HepG2 (cell line): ENCODE data around the gene SLC25A23. TPM values are rescaled to one million over a fixed set of nuclear protein-coding genes. Genes with fewer than 3 reads are reported as not detected.

Experiments
- EEA1 ChIP-seq: sonication (generic); formaldehyde crosslinking; IDR thresholded peaks from 2 replicates; pipeline ENCODE4 v1.5.1; 2020; ENCODE audit warnings: mild to moderate bottlenecking, missing genetic modification reagents, borderline replicate concordance
- KLF11 ChIP-seq: IDR thresholded peaks from 2 replicates; pipeline ENCODE4 v1.6.1; 2016; ENCODE audit warnings: missing compliant biosample characterization
- KMT2A ChIP-seq: sonication (generic); formaldehyde crosslinking; IDR thresholded peaks from 2 replicates; pipeline ENCODE4 v1.4.0; 2020; ENCODE audit warnings: missing genetic modification reagents
- NKX3-1 ChIP-seq: sonication (generic); formaldehyde crosslinking; IDR thresholded peaks from 2 replicates; pipeline ENCODE4 v1.5.0; 2020; ENCODE audit warnings: missing genetic modification reagents
- PCBP1 ChIP-seq: fragments of 200-400 bp; formaldehyde crosslinking; IDR thresholded peaks from 2 replicates; pipeline ENCODE4 v1.6.1; 2017; ENCODE audit warnings: mild to moderate bottlenecking, low read depth, low read length, borderline replicate concordance
- PHF20 ChIP-seq: sonication (generic); formaldehyde crosslinking; IDR thresholded peaks from 2 replicates; pipeline ENCODE4 v1.5.0; 2020; ENCODE audit warnings: mild to moderate bottlenecking, missing genetic modification reagents
- RFX3 ChIP-seq: IDR thresholded peaks from 2 replicates; pipeline ENCODE4 v1.6.1; 2016; ENCODE audit warnings: missing biosample characterization, missing genetic modification reagents
- SALL2 ChIP-seq: sonication (generic); formaldehyde crosslinking; IDR thresholded peaks from 2 replicates; pipeline ENCODE4 v1.8.1; 2023; ENCODE audit warnings: mild to moderate bottlenecking, missing genetic modification reagents, inconsistent platforms
- SOX6 ChIP-seq, 2 experiments: fragments of 450-650 bp in 1 of 2; sonication (generic) in 1 of 2; formaldehyde crosslinking in 1 of 2; IDR thresholded peaks; 2 replicates each; pipeline versions ENCODE4 v1.4.0 to v1.6.1; 2017 to 2020; ENCODE audit warnings: antibody characterized with exemption in 1 of 2, mild to moderate bottlenecking in 1 of 2, missing genetic modification reagents in 1 of 2
- SP1 ChIP-seq, 2 experiments: fragments of 450-650 bp in 1 of 2; sonication (generic) in 1 of 2; formaldehyde crosslinking in 1 of 2; IDR thresholded peaks; 2 replicates each; pipeline versions ENCODE4 v1.4.0 to v1.6.1; 2016 to 2020; ENCODE audit warnings: missing genetic modification reagents in 1 of 2
- STAT5B ChIP-seq: sonication (generic); formaldehyde crosslinking; IDR thresholded peaks from 2 replicates; pipeline ENCODE4 v1.4.0; 2020; ENCODE audit warnings: missing genetic modification reagents
- TGIF2 ChIP-seq: IDR thresholded peaks from 2 replicates; pipeline ENCODE4 v1.6.1; 2016; ENCODE audit warnings: control low read depth, missing compliant biosample characterization
- ZBTB1 ChIP-seq: sonication (generic); formaldehyde crosslinking; IDR thresholded peaks from 2 replicates; pipeline ENCODE4 v1.4.0; 2020; ENCODE audit warnings: missing genetic modification reagents, borderline replicate concordance
- ZKSCAN5 ChIP-seq: sonication (generic); formaldehyde crosslinking; IDR thresholded peaks from 2 replicates; pipeline ENCODE4 v1.5.1; 2020; ENCODE audit warnings: mild to moderate bottlenecking, missing genetic modification reagents
- ZNF589 ChIP-seq: sonication (generic); formaldehyde crosslinking; conservative IDR thresholded peaks from 2 replicates; pipeline ENCODE4 v1.8.0; 2022; ENCODE audit warnings: mild to moderate bottlenecking, moderate library complexity, missing genetic modification reagents
- ZNF709 ChIP-seq: sonication (generic); formaldehyde crosslinking; IDR thresholded peaks from 2 replicates; pipeline ENCODE4 v1.5.0; 2020; ENCODE audit warnings: mild to moderate bottlenecking, missing genetic modification reagents
- ZNF790 ChIP-seq: sonication (generic); formaldehyde crosslinking; IDR thresholded peaks from 2 replicates; pipeline ENCODE4 v1.8.0; 2022; ENCODE audit warnings: missing genetic modification reagents, mild to moderate bottlenecking, borderline replicate concordance
- polyA plus RNA-seq, 8 experiments: library from polyadenylated mRNA; depleted of rRNA in 3 of 8; stranded (reverse) in 7 of 8; unstranded in 1 of 8; fragments of >200 nt; fragmentation: Illumina TruSeq in 4 of 8; extraction: Trizol in 4 of 8; gene quantifications; 2 replicates each; pipeline versions ENCODE4 v1.2.1 to v1.2.3, GENCODE V29; 2011 to 2016; ENCODE audit warnings: low read depth in 4 of 8, missing spikeins in 1 of 8, mixed read lengths in 1 of 8; ENCODE audit not compliant: insufficient read depth in 1 of 8
- total RNA-seq, 5 experiments: library from RNA; depleted of rRNA; stranded (reverse); fragments of >200 nt; fragmentation: Illumina TruSeq; extraction: Trizol; gene quantifications; 2 replicates each; pipeline ENCODE4 v1.2.3, GENCODE V29; 2016; ENCODE audit warnings: low read depth in 1 of 5
- TF ChIP-seq, protein P1 (sequence below): sonication (generic); IDR thresholded peaks from 2 replicates; pipeline ENCODE4 v1.6.1; 2016; ENCODE audit warnings: low read depth, borderline replicate concordance
- TF ChIP-seq, protein P2 (sequence below): sonication (generic); formaldehyde crosslinking; IDR thresholded peaks from 2 replicates; pipeline ENCODE4 v1.5.0; 2020; ENCODE audit warnings: missing genetic modification reagents
- TF ChIP-seq, protein P3 (sequence below): sonication (generic); formaldehyde crosslinking; IDR thresholded peaks from 2 replicates; pipeline ENCODE4 v1.4.0; 2020; ENCODE audit warnings: missing genetic modification reagents
- TF ChIP-seq, protein P4 (sequence below): IDR thresholded peaks from 2 replicates; pipeline ENCODE4 v1.6.1; 2016
- TF ChIP-seq, protein P5 (sequence below): sonication (generic); formaldehyde crosslinking; IDR thresholded peaks from 2 replicates; pipeline ENCODE4 v1.4.0; 2020; ENCODE audit warnings: mild to moderate bottlenecking, low read depth, missing genetic modification reagents
- TF ChIP-seq, protein P6 (sequence below): sonication (generic); formaldehyde crosslinking; IDR thresholded peaks from 2 replicates; pipeline ENCODE4 v1.9.0; 2021; ENCODE audit warnings: missing genetic modification reagents, borderline replicate concordance

SLC25A23 gene
- total and polyA plus RNA-seq, 2 of the 13 experiments (the other 11 are each of a cell fraction or from before 2014, with no cell fraction given): 12.4 to 15.2 TPM

DNA sequence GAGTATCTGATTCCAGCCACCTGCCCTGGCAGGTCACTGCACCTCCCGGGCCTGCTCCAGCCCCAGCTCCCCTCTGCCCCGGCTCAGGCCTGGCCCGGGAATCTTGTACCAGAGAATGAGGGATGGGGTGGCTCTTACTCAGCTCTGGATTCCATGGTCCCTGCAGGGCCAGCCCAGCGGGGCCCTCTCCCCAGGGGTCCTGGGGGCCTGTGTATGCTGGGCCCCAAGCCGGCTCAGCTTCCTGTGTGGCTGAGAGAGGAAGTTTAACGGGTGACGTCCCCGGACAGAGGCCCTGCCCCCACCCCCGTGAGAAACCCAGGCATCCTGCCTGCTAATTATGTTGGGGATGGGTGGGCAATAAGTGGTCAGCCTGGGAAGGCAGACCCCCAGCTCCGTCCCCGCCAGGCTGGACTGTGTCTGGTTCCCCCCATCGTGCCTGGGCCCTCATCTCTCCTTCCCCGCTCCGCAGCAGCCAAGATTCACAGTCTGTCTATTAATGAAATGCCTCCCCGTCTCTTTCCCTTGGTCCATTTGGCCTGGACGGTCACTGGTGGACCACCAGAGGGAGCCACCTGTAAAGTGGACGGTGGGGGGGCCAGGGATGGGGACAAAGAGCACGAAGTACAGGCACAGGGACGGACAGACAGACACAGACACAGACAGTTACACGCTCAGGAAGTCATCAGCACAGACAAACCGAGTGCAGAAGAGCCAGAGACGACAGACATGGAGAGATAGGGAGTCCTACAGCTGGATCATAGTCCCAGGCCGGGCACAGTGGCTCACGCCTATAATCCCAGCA, 22.1 kb upstream of the SLC25A23 start, which contains the start of gene DENND1C (continued):
- TF ChIP-seq KLF11: no peak
- TF ChIP-seq ZNF790 (CRISPR knock-in tag): no peak
- TF ChIP-seq KMT2A: no peak
- TF ChIP-seq, protein P1, sequence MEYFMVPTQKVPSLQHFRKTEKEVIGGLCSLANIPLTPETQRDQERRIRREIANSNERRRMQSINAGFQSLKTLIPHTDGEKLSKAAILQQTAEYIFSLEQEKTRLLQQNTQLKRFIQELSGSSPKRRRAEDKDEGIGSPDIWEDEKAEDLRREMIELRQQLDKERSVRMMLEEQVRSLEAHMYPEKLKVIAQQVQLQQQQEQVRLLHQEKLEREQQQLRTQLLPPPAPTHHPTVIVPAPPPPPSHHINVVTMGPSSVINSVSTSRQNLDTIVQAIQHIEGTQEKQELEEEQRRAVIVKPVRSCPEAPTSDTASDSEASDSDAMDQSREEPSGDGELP: no peak
- TF ChIP-seq NKX3-1: no peak
- TF ChIP-seq ZNF589 (CRISPR knock-in tag): no peak
- TF ChIP-seq, protein P2, sequence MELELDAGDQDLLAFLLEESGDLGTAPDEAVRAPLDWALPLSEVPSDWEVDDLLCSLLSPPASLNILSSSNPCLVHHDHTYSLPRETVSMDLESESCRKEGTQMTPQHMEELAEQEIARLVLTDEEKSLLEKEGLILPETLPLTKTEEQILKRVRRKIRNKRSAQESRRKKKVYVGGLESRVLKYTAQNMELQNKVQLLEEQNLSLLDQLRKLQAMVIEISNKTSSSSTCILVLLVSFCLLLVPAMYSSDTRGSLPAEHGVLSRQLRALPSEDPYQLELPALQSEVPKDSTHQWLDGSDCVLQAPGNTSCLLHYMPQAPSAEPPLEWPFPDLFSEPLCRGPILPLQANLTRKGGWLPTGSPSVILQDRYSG (CRISPR knock-in tag): no peak
- TF ChIP-seq EEA1 (CRISPR knock-in tag): no peak
- TF ChIP-seq TGIF2 (CRISPR knock-in tag): 0 out of 2 replicates have a peak, but pooled peaks have one; percentile 47
- TF ChIP-seq PHF20 (CRISPR knock-in tag): no peak
- no peak for TF ChIP-seq SP1 (IDR thresholded peaks at IDR 0.05)
- no peak for TF ChIP-seq SP1 (CRISPR knock-in tag; IDR thresholded peaks at IDR 0.05)
- no peak for TF ChIP-seq ZBTB1 (CRISPR knock-in tag)
- no peak for TF ChIP-seq STAT5B (CRISPR knock-in tag)
- TF ChIP-seq, protein P3, sequence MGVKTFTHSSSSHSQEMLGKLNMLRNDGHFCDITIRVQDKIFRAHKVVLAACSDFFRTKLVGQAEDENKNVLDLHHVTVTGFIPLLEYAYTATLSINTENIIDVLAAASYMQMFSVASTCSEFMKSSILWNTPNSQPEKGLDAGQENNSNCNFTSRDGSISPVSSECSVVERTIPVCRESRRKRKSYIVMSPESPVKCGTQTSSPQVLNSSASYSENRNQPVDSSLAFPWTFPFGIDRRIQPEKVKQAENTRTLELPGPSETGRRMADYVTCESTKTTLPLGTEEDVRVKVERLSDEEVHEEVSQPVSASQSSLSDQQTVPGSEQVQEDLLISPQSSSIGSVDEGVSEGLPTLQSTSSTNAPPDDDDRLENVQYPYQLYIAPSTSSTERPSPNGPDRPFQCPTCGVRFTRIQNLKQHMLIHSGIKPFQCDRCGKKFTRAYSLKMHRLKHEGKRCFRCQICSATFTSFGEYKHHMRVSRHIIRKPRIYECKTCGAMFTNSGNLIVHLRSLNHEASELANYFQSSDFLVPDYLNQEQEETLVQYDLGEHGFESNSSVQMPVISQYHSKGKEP (CRISPR knock-in tag): no peak
- TF ChIP-seq, protein P4, sequence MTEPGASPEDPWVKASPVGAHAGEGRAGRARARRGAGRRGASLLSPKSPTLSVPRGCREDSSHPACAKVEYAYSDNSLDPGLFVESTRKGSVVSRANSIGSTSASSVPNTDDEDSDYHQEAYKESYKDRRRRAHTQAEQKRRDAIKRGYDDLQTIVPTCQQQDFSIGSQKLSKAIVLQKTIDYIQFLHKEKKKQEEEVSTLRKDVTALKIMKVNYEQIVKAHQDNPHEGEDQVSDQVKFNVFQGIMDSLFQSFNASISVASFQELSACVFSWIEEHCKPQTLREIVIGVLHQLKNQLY: no peak
- TF ChIP-seq ZNF709 (CRISPR knock-in tag): no peak
- TF ChIP-seq RFX3 (CRISPR knock-in tag): no peak
- TF ChIP-seq, protein P5, sequence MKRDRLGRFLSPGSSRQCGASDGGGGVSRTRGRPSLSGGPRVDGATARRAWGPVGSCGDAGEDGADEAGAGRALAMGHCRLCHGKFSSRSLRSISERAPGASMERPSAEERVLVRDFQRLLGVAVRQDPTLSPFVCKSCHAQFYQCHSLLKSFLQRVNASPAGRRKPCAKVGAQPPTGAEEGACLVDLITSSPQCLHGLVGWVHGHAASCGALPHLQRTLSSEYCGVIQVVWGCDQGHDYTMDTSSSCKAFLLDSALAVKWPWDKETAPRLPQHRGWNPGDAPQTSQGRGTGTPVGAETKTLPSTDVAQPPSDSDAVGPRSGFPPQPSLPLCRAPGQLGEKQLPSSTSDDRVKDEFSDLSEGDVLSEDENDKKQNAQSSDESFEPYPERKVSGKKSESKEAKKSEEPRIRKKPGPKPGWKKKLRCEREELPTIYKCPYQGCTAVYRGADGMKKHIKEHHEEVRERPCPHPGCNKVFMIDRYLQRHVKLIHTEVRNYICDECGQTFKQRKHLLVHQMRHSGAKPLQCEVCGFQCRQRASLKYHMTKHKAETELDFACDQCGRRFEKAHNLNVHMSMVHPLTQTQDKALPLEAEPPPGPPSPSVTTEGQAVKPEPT: no peak
- TF ChIP-seq SOX6 (IDR thresholded peaks at IDR 0.05): no peak
- TF ChIP-seq SOX6 (CRISPR knock-in tag; IDR thresholded peaks at IDR 0.05): peak; percentile 29; the same call in 1 of the 2 replicates
- 0 out of 2 replicates have a peak, but pooled peaks have one; percentile 32 for TF ChIP-seq SALL2 (CRISPR knock-in tag)
- no peak for TF ChIP-seq ZKSCAN5 (CRISPR knock-in tag)
- TF ChIP-seq PCBP1: 0 out of 2 replicates have a peak, but pooled peaks have one; percentile 27
- TF ChIP-seq, protein P6, sequence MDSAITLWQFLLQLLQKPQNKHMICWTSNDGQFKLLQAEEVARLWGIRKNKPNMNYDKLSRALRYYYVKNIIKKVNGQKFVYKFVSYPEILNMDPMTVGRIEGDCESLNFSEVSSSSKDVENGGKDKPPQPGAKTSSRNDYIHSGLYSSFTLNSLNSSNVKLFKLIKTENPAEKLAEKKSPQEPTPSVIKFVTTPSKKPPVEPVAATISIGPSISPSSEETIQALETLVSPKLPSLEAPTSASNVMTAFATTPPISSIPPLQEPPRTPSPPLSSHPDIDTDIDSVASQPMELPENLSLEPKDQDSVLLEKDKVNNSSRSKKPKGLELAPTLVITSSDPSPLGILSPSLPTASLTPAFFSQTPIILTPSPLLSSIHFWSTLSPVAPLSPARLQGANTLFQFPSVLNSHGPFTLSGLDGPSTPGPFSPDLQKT (CRISPR knock-in tag): no peak
